OCI-LY1 (cell line): ENCODE measurements around the gene PCBP3.

Source experiments
- EZH2 ChIP-seq: fragments of 200-600 bp; sonication (generic), shearing (Covaris generic); IDR thresholded peaks from 2 replicates; pipeline ENCODE4 v1.8.0; 2017; ENCODE audit warnings: borderline replicate concordance, mixed run types, mild to moderate bottlenecking, antibody characterized with exemption, low read length, moderate library complexity, mixed read lengths
- TF ChIP-seq, protein P1 (sequence below): fragments of 200-600 bp; sonication (generic), shearing (Covaris generic); IDR thresholded peaks from 2 replicates; pipeline ENCODE4 v1.5.1; 2017; ENCODE audit warnings: mild to moderate bottlenecking, antibody characterized with exemption, low read length, moderate library complexity, mixed read lengths

DNA sequence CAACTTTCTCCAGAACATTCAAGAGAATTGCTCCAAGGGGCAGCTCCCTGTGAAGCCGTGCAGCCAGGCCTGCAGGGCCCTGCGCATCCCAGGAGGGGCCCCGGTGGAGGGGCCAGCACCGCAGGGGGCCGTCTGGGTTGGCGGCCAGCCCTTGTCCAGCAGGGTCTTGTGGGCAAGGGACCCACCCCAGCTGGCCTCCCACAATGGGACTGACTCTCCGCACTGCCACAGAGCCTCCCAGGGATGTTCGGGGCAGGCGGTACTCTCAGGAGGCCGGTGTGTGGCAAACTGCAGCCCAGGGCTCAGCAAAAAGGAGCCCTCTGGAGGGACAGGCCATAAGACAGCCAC lies 269.9 kb downstream of the PCBP3 start:
- TF ChIP-seq, protein P1, sequence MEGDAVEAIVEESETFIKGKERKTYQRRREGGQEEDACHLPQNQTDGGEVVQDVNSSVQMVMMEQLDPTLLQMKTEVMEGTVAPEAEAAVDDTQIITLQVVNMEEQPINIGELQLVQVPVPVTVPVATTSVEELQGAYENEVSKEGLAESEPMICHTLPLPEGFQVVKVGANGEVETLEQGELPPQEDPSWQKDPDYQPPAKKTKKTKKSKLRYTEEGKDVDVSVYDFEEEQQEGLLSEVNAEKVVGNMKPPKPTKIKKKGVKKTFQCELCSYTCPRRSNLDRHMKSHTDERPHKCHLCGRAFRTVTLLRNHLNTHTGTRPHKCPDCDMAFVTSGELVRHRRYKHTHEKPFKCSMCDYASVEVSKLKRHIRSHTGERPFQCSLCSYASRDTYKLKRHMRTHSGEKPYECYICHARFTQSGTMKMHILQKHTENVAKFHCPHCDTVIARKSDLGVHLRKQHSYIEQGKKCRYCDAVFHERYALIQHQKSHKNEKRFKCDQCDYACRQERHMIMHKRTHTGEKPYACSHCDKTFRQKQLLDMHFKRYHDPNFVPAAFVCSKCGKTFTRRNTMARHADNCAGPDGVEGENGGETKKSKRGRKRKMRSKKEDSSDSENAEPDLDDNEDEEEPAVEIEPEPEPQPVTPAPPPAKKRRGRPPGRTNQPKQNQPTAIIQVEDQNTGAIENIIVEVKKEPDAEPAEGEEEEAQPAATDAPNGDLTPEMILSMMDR, result no peak
- TF ChIP-seq EZH2, result no peak
